GM20000 (cell line): ENCODE results near the gene CD28.

Source experiments
- DNase-seq: peaks from one replicate; pipeline ENCODE4 v3.0.0; 2012; ENCODE audit warnings: low spot score
- CTCF ChIP-seq: IDR thresholded peaks from 2 replicates; pipeline ENCODE4 v1.5.1; 2012; ENCODE audit warnings: mild to moderate bottlenecking, control low read depth; ENCODE audit errors: extremely low read depth, missing control alignments

Gene CD28

GRCh38 chr2:203728321-203728720 is 21.9 kb downstream of the CD28 start:
- no peak for DNase-seq
- no peak for TF ChIP-seq CTCF

- peak; percentile 26 for DNase-seq
- no peak for TF ChIP-seq CTCF
Measured at GRCh38 chr2:203730076-203730729, 23.8 kb downstream of the CD28 start.

GRCh38 chr2:203730883-203731282 is 24.4 kb downstream of the CD28 start:
- no peak for DNase-seq
- TF ChIP-seq CTCF: no peak

- no peak for DNase-seq
- no peak for TF ChIP-seq CTCF
Measured at GRCh38 chr2:203732092-203732952, 25.9 kb downstream of the CD28 start.

- TF ChIP-seq CTCF: no peak
- no peak for DNase-seq
Measured at GRCh38 chr2:203732953-203733510, 26.6 kb downstream of the CD28 start.

GRCh38 chr2:203733684-203734083 is 27.2 kb downstream of the CD28 start:
- DNase-seq: no peak
- no peak for TF ChIP-seq CTCF
